GM12875 (cell line): ENCODE data around the gene PCTP.

ENCODE experiments used
- H3K4me3 ChIP-seq: one replicate; pipeline ENCODE4 v1.5.1; 2011; ENCODE audit warnings: low read depth, low read length, control low read depth
- TF ChIP-seq, protein P1 (sequence below): IDR thresholded peaks from 2 replicates; pipeline ENCODE4 v1.5.1; 2011; ENCODE audit warnings: low read depth, mild to moderate bottlenecking, control low read depth, inconsistent platforms, low read length, moderate library complexity, borderline replicate concordance; ENCODE audit not compliant: insufficient read depth

Gene PCTP

DNA sequence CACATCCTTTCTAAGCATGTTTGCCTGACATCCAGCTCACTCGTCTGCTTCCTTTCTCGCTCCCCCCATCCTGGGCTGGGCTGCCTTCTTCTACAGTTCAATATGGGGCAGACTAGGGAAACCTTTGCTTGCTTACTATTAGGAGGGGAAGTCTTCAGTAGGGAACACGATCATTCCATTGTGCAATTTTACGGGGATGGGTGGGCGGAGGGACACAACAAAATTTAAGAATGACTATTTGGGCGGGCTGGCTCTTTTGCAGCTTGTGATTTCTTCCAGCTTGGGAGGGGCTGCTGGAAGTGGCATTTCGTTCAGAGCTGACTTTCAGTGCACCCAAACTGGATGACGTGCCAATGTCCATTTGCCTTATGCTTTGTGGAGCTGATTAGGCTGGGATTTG is 25.4 kb downstream of the PCTP start:
- TF ChIP-seq, protein P1, sequence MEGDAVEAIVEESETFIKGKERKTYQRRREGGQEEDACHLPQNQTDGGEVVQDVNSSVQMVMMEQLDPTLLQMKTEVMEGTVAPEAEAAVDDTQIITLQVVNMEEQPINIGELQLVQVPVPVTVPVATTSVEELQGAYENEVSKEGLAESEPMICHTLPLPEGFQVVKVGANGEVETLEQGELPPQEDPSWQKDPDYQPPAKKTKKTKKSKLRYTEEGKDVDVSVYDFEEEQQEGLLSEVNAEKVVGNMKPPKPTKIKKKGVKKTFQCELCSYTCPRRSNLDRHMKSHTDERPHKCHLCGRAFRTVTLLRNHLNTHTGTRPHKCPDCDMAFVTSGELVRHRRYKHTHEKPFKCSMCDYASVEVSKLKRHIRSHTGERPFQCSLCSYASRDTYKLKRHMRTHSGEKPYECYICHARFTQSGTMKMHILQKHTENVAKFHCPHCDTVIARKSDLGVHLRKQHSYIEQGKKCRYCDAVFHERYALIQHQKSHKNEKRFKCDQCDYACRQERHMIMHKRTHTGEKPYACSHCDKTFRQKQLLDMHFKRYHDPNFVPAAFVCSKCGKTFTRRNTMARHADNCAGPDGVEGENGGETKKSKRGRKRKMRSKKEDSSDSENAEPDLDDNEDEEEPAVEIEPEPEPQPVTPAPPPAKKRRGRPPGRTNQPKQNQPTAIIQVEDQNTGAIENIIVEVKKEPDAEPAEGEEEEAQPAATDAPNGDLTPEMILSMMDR, result no peak
- no peak overlapping the region for H3K4me3 ChIP-seq

DNA sequence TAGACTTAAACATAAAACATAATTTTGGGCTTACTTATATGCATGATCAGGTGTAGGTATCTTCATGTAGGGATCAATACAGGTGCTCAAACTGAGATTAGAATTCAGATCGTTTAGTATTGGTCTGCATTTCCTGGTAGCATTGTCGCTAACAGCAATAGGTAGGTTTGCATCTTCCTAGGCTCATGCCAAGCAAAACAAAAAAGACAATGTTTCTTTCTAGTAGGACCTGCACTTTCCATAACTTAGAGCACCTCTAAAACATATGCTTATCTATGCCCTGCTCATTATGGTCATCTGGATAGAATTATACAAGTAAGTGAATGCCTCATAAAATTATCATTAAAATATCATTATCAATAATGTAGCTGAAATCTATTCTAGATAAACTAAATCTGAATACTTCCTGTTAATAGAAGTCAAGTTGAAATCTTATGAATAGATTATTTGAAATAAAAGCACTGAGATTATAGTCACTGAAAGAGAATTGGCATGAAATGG is 26.7 kb downstream of the PCTP start:
- TF ChIP-seq, protein P1, result no peak

DNA sequence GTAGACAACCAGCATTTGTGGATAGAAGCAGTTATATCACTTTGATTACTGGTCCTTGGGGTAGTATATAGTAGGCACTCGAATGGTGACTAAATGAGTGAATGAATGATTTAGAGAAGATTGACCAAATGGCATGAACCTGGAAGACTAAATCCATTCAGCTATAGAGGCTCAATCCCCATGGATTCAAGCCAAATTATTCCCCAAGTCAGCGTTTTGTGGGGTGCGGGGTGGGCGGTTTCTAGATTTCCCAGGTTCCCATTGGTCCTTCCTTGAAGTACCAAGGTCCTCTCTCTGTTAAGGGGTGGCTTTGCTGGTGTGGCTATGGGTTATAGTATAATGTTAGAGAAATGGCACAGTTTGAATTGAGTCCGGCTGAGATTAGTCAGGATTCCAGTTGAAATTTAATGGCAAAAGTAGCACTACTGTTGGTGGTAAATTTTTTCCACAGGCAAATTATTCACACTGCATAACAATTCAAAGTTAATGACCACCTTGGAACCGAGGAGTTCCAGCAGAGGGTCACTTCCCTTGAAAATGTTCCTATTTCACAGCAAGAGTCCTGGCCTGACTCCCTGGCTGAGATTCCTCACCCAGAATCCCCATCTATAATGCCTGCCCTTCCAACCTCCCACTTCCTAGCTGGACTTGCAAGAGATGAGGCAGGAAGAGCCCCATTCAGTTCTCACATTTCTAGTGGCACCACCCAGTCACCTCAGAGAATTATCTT is 27.7 kb downstream of the PCTP start:
- TF ChIP-seq, protein P1, result no peak
- no peak overlapping the region for H3K4me3 ChIP-seq

More for the DNA sequence above, 26.7 kb downstream of the PCTP start:
- H3K4me3 ChIP-seq, result no peak overlapping the region

DNA sequence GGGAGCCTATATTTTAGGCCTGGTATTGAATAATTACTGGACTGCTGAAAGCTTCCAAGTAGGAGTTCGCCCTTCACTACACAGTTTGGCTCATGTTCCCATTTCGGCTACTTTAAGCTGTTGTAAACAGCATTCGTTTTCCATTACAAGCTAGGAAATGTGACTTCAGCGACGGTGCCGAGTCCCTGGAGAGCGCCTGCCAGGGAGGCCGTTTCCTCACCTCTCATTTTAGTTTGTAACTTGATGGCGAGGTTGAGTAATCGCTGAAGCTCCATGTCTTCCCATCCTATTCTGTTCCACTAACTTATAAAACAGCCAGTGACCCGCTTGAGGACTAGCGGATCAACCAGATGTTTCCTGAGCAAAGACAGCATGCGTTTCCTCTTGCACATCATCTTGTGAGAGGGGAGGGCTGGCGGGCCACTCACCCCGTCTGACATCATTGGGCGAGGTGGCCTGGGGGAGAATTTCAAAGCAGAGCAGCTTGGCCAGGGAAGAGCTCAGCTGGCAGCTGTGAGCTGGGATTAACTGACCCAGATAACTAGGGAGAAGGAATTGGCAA is 32.9 kb downstream of the PCTP start:
- TF ChIP-seq, protein P1, result no peak
- H3K4me3 ChIP-seq, result no peak overlapping the region

DNA sequence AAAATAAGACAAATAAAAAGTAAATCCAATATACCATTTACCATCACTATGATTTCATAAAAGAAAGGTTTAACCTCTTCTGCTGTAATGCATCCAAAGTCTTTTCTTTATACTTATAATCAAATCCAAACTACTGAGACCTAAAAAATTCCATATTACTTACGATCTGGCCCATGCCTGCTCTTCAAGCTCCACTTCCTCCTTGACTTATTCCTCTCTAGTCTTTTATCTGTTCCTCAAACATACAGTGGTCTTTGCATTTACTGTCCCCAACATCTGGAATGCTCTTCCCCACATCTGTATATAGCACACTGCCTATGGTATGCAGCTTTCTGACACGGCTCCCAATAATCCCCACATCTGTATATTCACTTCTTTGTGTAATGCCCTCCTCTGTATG is 33.8 kb downstream of the PCTP start:
- TF ChIP-seq, protein P1, result no peak
- no peak overlapping the region for H3K4me3 ChIP-seq

DNA sequence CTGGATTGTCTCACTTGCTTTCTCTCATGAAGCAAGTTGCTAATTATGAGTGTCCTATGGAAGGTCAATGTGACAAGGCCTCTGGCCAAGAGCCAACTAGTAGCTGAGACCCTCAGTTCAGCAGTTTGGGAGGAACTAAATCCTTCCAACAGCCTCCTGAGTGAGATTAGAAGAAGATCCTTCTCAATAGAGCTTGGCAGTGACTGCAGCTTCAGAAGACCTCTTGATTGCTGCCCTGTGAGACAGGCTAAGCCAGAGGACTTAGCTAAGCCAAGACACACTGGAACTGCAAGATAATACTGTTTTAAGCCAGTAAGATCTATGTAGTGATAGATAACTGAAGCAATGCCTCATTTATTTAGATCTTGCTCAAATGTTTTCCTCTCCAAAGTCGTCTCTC is 34.3 kb downstream of the PCTP start:
- TF ChIP-seq, protein P1, result no peak

DNA sequence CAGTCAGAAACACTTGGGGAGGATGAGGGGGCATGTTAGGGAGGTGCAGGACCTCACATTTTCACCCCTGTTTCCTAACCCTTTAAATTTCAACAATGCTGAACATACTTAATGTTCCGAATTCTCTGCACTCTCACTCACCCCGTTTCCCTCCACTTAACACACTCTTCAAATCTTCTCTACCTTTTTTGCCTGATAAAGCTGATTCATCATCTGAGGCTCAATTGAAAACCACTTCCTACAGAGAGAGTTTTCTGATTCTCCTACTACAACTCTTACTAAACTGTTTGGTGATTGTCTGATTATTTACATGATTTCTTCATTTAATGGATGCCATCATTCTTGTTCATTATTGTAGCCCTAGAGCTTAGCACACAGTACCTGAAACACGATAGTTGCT is 42.4 kb downstream of the PCTP start:
- TF ChIP-seq, protein P1, result no peak
- no peak overlapping the region for H3K4me3 ChIP-seq

More for the DNA sequence above, 34.3 kb downstream of the PCTP start:
- no peak overlapping the region for H3K4me3 ChIP-seq
